H9 (cell line): ENCODE data around the gene RNF20. TPM values are rescaled to one million over a fixed set of nuclear protein-coding genes. Genes with fewer than 3 reads are reported as not detected.

Source experiments
- DNase-seq: peaks from one replicate; pipeline ENCODE4 v3.0.0-alpha.2; 2017
- H2AFZ ChIP-seq: one replicate; pipeline ENCODE4 v1.6.1; 2013; ENCODE audit warnings: mild to moderate bottlenecking, low read length, control low read depth, moderate library complexity
- H2AK5ac ChIP-seq: 2 replicates; pipeline ENCODE4 v1.6.1; 2013; ENCODE audit warnings: low read length, control low read depth, mixed read lengths; ENCODE audit not compliant: insufficient read length
- H2BK120ac ChIP-seq: one replicate; pipeline ENCODE4 v1.6.1; 2013; ENCODE audit warnings: low read depth, mild to moderate bottlenecking, low read length, control low read depth, inconsistent platforms; ENCODE audit not compliant: poor library complexity, severe bottlenecking
- H2BK12ac ChIP-seq: 2 replicates; pipeline ENCODE4 v1.6.1; 2013; ENCODE audit warnings: low read length, control low read depth, mixed read lengths, low read depth; ENCODE audit not compliant: insufficient read length
- H2BK15ac ChIP-seq: 2 replicates; pipeline ENCODE4 v1.6.1; 2013; ENCODE audit warnings: low read depth, low read length, control low read depth
- H2BK20ac ChIP-seq: one replicate; pipeline ENCODE4 v1.6.1; 2013; ENCODE audit warnings: low read depth, mild to moderate bottlenecking, low read length, control low read depth, inconsistent platforms; ENCODE audit not compliant: poor library complexity, severe bottlenecking
- H2BK5ac ChIP-seq: 2 replicates; pipeline ENCODE4 v1.6.1; 2013; ENCODE audit warnings: low read length, control low read depth, mixed read lengths; ENCODE audit not compliant: insufficient read length
- H3K14ac ChIP-seq: 2 replicates; pipeline ENCODE4 v1.6.1; 2013; ENCODE audit warnings: low read length, control low read depth; ENCODE audit not compliant: insufficient read depth
- H3K18ac ChIP-seq: 2 replicates; pipeline ENCODE4 v1.6.1; 2013; ENCODE audit warnings: low read depth, mild to moderate bottlenecking, mixed read lengths, low read length, control low read depth; ENCODE audit not compliant: insufficient read length
- H3K23ac ChIP-seq: 2 replicates; pipeline ENCODE4 v1.6.1; 2013; ENCODE audit warnings: low read length, control low read depth, mixed read lengths, low read depth; ENCODE audit not compliant: insufficient read length
- H3K23me2 ChIP-seq: 2 replicates; pipeline ENCODE4 v1.6.1; 2013; ENCODE audit warnings: low read depth, mild to moderate bottlenecking, mixed read lengths, low read length, control low read depth; ENCODE audit not compliant: insufficient read length, poor library complexity, severe bottlenecking
- H3K27ac ChIP-seq: 2 replicates; pipeline ENCODE4 v1.5.1; 2013; ENCODE audit warnings: low read length, control low read depth, mixed read lengths, low read depth; ENCODE audit not compliant: insufficient read length
- H3K27me3 ChIP-seq: 2 replicates; pipeline ENCODE4 v1.6.1; 2013; ENCODE audit warnings: low read length, control low read depth, inconsistent platforms; ENCODE audit not compliant: insufficient read depth
- H3K4ac ChIP-seq: 2 replicates; pipeline ENCODE4 v1.6.1; 2013; ENCODE audit warnings: low read depth, mild to moderate bottlenecking, control low read depth, inconsistent platforms, low read length, moderate library complexity
- H3K4me1 ChIP-seq: 2 replicates; pipeline ENCODE4 v1.6.1; 2013; ENCODE audit warnings: low read length, control low read depth, inconsistent platforms; ENCODE audit not compliant: insufficient read depth
- H3K4me2 ChIP-seq: 2 replicates; pipeline ENCODE4 v1.6.1; 2013; ENCODE audit warnings: low read length, control low read depth, mixed read lengths; ENCODE audit not compliant: insufficient read length, insufficient read depth
- H3K56ac ChIP-seq: 2 replicates; pipeline ENCODE4 v1.6.1; 2013; ENCODE audit warnings: low read depth, mild to moderate bottlenecking, mixed read lengths, low read length, control low read depth; ENCODE audit not compliant: insufficient read length
- H3K79me1 ChIP-seq: 2 replicates; pipeline ENCODE4 v1.6.1; 2013; ENCODE audit warnings: low read depth, mild to moderate bottlenecking, moderate library complexity, low read length, control low read depth, inconsistent platforms; ENCODE audit not compliant: insufficient read depth, poor library complexity, severe bottlenecking
- H3K79me2 ChIP-seq: 2 replicates; pipeline ENCODE4 v1.6.1; 2013; ENCODE audit warnings: low read length, control low read depth, inconsistent platforms; ENCODE audit not compliant: insufficient read depth
- H3K9ac ChIP-seq: 2 replicates; pipeline ENCODE4 v1.6.1; 2013; ENCODE audit warnings: low read length, control low read depth, mixed read lengths; ENCODE audit not compliant: insufficient read length; ENCODE audit errors: extremely low read depth
- H3K9me3 ChIP-seq: one replicate; pipeline ENCODE4 v1.6.1; 2013; ENCODE audit warnings: low read depth, low read length, inconsistent platforms; ENCODE audit not compliant: control insufficient read depth
- H3T11ph ChIP-seq: one replicate; pipeline ENCODE4 v1.6.1; 2013; ENCODE audit warnings: mild to moderate bottlenecking, low read length, control low read depth, inconsistent platforms
- H4K20me1 ChIP-seq: one replicate; pipeline ENCODE4 v1.6.1; 2013; ENCODE audit not compliant: control insufficient read depth, insufficient read length, insufficient read depth
- H4K5ac ChIP-seq: 2 replicates; pipeline ENCODE4 v1.6.1; 2013; ENCODE audit warnings: low read depth, mild to moderate bottlenecking, mixed read lengths, low read length, control low read depth; ENCODE audit not compliant: insufficient read length
- H4K8ac ChIP-seq: replicated peaks from 2 replicates; pipeline ENCODE4 v1.6.1; 2013; ENCODE audit warnings: low read length, control low read depth, mixed read lengths, low read depth; ENCODE audit not compliant: insufficient read length
- H4K91ac ChIP-seq: 2 replicates; pipeline ENCODE4 v1.6.1; 2013; ENCODE audit warnings: low read depth, mild to moderate bottlenecking, moderate library complexity, mixed read lengths, low read length, control low read depth; ENCODE audit not compliant: insufficient read length
- H3K27ac Mint-ChIP-seq, 3 experiments: 2 replicates in 2 of 3; 3 replicates in 1 of 3; pipeline ENCODE4 v1.8.0; 2020 to 2021; ENCODE audit warnings: mixed read lengths in 3 of 3, mild to moderate bottlenecking in 1 of 3, moderate library complexity in 1 of 3
- H3K27me3 Mint-ChIP-seq: 2 replicates; pipeline ENCODE4 v1.8.0; 2021; ENCODE audit warnings: low read depth, mild to moderate bottlenecking, moderate library complexity, mixed read lengths
- H3K36me3 Mint-ChIP-seq, 3 experiments: 2 replicates in 2 of 3; 3 replicates in 1 of 3; pipeline ENCODE4 v1.8.0; 2020 to 2021; ENCODE audit warnings: low read depth in 3 of 3, mixed read lengths in 3 of 3; ENCODE audit not compliant: insufficient read depth in 1 of 3
- H3K4me1 Mint-ChIP-seq, 2 experiments: 2 replicates each; pipeline ENCODE4 v1.8.0; 2020; ENCODE audit warnings: mixed read lengths in 2 of 2
- H3K4me3 Mint-ChIP-seq, 2 experiments: 2 replicates in 1 of 2; 3 replicates in 1 of 2; pipeline ENCODE4 v1.8.0; 2020 to 2021; ENCODE audit warnings: mild to moderate bottlenecking in 2 of 2, mixed read lengths in 2 of 2, moderate library complexity in 1 of 2
- H3K9me3 Mint-ChIP-seq, 2 experiments: 2 replicates in 1 of 2; 3 replicates in 1 of 2; pipeline ENCODE4 v1.8.0; 2020; ENCODE audit warnings: mild to moderate bottlenecking in 2 of 2, mixed read lengths in 2 of 2, moderate library complexity in 1 of 2
- WGBS: extraction: QIAGEN DNeasy Blood & Tissue Kit; methylation state at CpG from one replicate; pipeline ENCODE4 v1.1.7; 2013; ENCODE audit warnings: missing lambda C conversion rate, low lambda C conversion rate, mixed read lengths; ENCODE audit not compliant: insufficient read length; ENCODE audit errors: extremely low coverage; 5-methylcytosine and 5-hydroxymethylcytosine counted together
- total RNA-seq: library from RNA; stranded (reverse); gene quantifications from 2 replicates; pipeline ENCODE4 v1.2.1, GENCODE V29; 2021
- TF ChIP-seq, protein P1 (sequence below): fragments of 200-600 bp; sonication (generic); conservative IDR thresholded peaks from 3 replicates; pipeline ENCODE4 v1.8.0; 2021; ENCODE audit warnings: antibody characterized with exemption, mild to moderate bottlenecking

The RNF20 gene
- total RNA-seq, 1 experiment from 2014 or later = 48.5 TPM

DNA sequence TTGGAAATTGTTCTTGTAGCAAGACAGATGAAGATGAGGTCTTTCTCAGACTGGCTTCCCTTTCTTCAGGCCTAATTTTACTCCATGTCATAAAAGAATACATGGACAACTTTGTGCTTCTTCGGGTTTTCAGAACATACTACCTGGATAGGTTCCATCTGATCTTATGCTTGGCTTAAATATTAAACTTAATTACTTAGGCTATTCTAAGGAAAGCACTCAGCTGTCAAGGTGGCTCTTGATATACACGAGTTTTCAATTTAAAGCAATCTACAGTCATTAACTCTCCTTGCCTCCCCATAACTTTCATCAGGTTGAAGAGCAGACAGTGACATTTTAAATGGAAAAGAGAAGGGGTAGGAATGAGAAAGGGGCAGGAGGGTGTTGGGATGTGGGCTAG is 70.6 kb downstream of the RNF20 start:
- Histone ChIP-seq H3K23ac (no peak overlapping the region), H3K27me3 (no peaks in the 10 kb centered on the region), H3K9ac (no peak overlapping the region), H2BK20ac (no peak overlapping the region), H3K79me1 (no peaks in the 10 kb centered on the region), H3K4me1 (no peaks in the 10 kb centered on the region), H3K23me2 (no peaks in the 10 kb centered on the region), H3K27ac (no peak overlapping the region), H2BK12ac (no peak overlapping the region), H4K8ac (no peak overlapping the region), H2AFZ (no peak overlapping the region), H2BK5ac (no peak overlapping the region), H4K20me1 (no peaks in the 10 kb centered on the region), H2BK120ac (no peak overlapping the region), H3K9me3 (no peaks in the 10 kb centered on the region), H3K14ac (no peak overlapping the region), H3T11ph (no peak overlapping the region), H2BK15ac (no peak overlapping the region), H3K79me2 (no peaks in the 10 kb centered on the region), H3K18ac (no peak overlapping the region), H4K91ac (no peak overlapping the region), H4K5ac (no peak overlapping the region), H3K56ac (no peak overlapping the region), H2AK5ac (no peak overlapping the region), H3K4me2 (no peak overlapping the region), H3K4ac (no peak overlapping the region)
- WGBS = no CpG with 5 or more reads among the region's 2 CpGs
- Mint-ChIP-seq H3K9me3 (no peaks in the 10 kb centered on the region), H3K4me3 (no peak overlapping the region), H3K36me3 (no peaks in the 10 kb centered on the region), H3K27ac (no peak overlapping the region), H3K27me3 (no peaks in the 10 kb centered on the region; the same call in none of the 2 replicates), H3K4me1 (peaks cover 3 to 7% of the 10 kb centered on the region in 2 experiments)
- TF ChIP-seq, protein P1, sequence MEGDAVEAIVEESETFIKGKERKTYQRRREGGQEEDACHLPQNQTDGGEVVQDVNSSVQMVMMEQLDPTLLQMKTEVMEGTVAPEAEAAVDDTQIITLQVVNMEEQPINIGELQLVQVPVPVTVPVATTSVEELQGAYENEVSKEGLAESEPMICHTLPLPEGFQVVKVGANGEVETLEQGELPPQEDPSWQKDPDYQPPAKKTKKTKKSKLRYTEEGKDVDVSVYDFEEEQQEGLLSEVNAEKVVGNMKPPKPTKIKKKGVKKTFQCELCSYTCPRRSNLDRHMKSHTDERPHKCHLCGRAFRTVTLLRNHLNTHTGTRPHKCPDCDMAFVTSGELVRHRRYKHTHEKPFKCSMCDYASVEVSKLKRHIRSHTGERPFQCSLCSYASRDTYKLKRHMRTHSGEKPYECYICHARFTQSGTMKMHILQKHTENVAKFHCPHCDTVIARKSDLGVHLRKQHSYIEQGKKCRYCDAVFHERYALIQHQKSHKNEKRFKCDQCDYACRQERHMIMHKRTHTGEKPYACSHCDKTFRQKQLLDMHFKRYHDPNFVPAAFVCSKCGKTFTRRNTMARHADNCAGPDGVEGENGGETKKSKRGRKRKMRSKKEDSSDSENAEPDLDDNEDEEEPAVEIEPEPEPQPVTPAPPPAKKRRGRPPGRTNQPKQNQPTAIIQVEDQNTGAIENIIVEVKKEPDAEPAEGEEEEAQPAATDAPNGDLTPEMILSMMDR = no peak
- DNase-seq = no peak
